ENCODE measurements around the gene ZNF256.
A peak's percentile ranks its signal among the peaks of the same experiment; 100 is the strongest.

ZNF256 gene

DNA sequence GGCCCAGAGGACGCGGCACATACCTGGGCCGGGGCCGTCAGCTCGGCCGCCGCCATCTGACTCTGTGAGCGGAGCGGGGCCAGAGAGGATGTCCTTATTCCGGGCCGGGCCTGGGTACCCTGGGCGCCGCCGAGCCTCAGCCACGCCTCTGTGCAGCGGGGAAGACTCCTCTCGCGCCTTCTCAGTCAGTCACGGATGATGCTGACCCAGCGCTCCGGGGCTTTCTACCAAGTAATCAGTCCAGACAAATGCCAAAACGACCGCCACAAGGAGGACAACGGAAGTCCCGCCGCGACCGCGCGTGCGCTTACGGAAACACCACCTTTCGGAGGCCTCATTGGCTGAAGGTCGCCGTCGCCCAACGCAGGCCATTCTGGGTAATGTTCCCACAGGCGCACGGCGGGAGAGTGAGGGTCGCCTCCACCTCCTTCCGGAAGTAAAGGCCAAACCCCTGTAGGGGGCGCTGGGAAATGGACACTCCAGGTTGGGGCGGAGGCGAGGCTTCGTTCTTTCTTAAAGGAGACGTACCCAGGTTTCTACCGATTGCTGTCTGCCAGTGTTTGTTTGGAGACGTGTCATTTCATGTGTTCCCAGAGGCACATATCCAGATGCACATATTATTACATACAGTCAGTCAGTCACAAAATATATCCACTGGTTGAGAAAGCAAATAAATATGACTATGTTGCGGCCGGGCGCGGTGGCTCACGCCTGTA is at the start of gene ZNF256:
Gene ZNF256 (minus strand): TSS at position 288 of the 716 bp plus-strand sequence. CDS start 232 bp downstream, at position 56.
- peak; percentile 99 for DNase-seq

DNA sequence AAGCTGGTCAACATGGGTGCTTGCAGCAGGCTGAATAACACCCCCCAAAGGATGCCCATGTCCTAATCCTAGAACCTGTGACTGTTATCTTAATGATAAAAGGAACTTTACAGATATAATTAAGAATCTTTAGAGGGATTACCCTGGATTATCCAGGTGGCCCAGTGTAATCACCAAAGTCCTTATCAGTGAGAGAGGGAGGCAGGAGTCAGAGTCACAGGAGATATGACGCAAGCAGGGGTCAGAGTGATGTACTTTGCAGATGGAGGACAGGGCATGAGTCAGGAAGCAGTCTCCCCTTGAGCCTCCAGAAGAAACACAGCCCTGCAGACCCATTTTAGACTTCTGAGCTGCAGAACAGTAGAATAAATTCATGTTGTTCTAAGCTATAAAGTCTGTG is 45.3 kb upstream of the ZNF256 start:
- DNase-seq: no peak

DNA sequence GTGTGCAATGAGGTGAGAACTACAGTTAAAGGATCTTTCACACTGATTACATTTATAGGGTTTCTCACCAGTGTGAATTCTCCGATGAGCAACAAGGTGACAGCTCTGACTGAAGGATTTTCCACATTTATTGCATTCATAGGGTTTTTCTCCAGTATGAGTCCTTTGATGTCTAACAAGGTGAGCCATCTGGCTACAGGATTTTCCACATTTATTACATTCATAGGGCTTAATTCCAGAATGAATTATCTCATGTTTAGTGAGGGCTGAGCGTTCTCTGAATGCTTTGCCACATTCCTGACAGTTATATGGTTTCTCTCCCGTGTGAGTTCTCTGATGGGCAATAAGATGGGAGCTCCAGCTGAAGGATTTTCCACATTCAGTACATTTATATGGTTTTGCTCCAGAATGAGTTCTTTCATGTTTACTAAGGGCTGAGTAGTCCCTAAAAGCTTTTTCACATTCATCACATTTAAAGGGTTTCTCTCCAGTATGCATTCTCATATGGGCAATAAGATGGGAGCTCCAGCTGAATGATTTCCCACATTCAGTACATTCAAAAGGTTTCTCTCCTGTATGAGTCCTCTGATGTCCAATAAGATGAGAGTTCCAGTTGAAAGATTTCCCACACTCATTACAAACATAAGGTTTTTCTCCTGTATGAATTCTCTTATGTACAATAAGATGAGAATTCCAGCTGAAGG is 31.2 kb upstream of the ZNF256 start:
- no peak for DNase-seq

DNA sequence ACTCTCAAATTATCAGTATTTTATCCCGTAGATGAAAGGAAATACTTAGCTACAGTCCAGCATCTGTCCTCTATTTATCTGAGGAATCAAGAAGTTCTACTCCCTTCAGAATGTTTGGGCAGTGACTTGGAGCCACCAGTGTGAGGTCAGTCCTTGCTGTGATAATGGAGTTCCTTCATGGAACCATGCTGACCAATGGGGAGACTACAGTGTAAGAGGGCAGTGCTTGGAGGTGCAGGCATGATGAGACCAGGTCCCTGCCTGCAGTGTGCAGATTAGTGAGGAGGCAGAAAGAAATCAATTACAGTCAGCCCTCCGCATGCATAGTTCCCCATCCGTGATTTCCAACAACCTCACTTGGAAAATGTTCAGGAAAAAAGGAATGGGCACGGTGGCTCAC is 26.9 kb upstream of the ZNF256 start, which contains the start of gene C19orf18:
Gene C19orf18 (minus strand): TSS at position 101 of the 400 bp plus-strand sequence. CDS start 102 bp downstream, outside the sequence.
- DNase-seq: no peak

DNA sequence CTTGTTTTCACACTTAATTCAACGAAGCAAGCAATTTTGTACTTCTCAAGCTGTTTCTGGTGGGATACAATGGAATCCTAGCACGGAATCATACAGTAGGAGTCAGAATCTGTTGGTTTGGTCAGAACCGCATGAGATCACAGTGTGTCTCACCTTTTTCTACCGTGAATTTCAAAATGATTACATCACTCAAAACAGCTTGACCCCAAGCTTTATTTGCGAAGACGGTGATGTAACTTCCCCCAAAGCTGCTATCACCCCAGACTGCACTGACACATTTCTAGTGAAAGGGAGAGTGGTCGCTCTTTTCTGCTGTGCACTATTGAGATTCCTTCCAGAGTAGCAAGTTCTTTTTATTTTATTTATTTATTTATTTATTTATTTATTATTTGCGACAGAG is 17.3 kb upstream of the ZNF256 start:
- DNase-seq: no peak

DNA sequence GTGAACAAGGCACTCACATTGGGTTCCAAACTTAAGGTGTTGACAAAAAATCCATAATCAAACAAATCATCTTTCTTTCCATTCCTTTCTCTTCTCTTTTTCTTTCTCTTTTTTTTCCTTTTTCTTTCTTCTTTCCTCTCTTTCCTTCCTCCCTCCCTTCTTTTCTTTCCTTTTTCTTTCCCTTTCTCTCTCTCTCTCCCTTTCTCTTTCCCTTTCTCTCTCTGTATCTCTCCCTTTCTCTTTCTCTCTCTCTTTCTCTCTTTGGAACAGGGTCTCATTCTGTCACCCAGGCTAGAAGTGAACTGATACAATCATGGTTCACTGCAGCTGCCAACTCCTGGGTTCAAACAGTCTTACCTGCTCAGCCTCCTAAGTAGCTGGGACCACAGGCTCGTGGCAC is 14.3 kb upstream of the ZNF256 start:
- no peak for DNase-seq

DNA sequence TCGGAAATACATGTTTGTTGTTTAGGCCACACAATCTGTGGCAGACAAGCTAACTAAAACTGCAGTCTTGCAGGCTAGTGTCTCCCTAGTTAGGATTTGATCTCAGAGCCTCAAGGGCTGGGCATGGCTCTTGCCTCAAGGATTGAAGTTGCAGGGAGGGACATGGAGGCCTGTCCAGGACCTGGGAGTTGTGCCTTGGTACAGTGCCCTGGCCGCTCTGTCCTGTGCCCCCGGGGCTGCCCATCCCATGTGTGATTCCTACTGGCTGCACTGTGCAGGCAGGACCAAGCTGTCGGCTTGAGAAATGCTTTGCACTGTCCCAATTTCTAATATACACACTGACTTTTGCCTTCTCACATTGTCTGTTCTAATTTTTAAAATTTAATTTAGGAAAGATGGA is 7.5 kb upstream of the ZNF256 start:
- no peak for DNase-seq

DNA sequence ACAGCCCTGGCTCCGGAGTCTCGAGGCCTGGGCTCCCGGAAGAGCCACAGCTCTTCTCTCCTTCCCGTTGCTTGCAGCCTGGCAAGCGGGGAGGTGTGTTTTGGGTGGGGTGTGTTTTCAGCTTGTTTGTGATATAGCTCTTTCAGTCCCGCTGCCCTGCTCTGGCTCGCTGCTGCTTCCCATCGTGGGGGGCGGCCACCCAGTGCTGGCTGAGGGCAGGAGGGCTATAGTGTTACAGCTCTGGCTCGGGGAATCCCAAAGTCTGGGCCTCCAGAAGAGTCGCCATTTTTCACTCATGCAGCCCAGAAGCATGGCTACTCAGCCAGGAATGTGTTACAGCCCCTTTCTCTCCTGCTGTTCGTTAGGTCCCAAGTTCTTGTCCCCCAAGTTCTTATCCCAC is 2.2 kb upstream of the ZNF256 start:
- DNase-seq: no peak

DNA sequence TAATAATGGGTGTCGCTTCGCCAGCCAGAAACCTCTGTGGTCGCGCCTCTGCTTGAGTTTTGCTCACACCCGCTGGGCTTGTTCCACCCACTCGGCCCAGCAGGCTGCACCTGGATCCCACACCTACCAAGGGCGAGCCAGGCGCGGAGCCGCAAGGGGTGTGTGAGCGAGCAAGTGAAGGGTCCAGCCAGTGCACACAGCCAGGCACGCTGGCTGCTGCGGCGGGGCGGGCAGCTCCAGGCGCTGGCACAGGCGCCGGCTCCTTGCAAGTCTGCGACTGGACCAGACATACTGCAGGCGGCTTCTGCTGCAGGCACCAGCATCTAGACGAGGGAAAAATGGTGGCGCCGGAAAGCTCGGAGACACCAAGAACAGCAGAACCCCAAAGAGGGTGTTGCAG is 1.8 kb upstream of the ZNF256 start:
- DNase-seq: no peak

DNA sequence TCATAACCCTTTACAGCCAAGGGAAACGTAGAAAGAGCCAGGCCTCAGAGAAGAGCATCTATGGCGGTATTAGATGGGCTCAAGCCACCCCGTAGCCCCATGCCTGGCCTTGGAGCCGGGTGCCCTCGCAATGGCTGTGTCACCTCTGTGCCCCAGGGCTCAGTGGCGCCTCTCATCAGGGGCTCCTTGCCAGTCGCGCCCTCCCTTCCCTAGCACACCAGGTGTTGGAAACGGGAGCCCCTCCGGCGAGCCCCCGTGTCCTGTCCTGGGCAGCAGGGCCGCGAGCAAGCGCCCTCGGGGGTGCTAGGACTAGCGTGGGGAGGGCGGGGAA is 453 bp downstream of the ZNF256 start:
- no peak for DNase-seq

DNA sequence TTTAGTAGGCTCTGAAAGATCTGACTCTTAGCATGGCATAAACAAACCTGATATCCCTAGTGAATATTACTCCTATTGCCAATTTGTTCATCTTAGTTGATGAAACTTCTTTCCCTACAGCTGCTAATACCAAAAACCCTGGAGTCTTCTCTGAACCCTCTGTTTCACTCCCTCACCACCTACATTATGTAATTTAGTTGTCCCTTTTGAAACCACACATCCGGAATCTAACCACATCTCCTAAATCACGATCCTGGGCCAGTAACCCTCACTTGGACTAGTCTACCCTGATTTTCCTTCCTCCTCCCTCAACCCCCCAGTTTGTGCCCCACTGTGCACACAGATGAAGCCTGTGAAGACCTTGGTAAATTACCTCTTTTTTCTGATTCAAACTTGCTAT is 1.2 kb downstream of the ZNF256 start:
- no peak for DNase-seq

DNA sequence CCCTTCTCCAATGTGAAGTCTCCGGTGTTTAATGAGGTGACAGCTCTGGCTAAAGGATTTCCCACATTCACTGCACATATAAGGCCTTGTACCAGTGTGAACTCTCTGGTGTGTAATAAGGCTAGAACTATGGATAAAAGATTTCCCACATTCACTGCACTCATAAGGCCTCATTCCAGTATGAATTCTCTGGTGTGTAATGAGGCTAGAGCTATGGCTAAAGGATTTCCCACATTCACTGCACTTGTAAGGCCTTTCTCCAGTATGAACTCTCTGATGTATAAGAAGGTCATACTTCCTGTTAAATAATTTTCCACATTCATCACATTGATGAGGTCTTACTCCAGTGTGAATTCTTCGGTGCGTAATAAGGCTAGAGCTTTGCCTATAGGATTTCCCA is 5.9 kb downstream of the ZNF256 start:
- DNase-seq: no peak

DNA sequence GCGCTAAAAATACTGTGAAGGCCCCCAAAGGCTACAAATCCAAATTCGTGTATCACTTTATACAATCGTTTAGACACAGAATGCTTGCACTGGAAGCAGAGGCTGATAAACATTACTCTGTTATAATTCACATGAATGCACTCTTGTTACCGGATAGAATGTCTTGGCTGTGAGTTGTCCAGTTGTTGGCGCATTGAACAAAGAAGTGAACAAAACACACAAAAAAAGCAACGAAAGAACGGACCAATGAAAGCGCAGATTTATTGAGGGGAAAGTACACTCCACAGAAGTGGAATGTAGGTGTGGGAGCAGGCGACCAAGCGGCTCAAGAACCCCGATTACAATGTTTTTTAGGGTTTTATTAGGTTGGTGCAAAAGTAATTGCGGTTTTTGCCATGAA is 11.8 kb downstream of the ZNF256 start:
- no peak for DNase-seq

DNA sequence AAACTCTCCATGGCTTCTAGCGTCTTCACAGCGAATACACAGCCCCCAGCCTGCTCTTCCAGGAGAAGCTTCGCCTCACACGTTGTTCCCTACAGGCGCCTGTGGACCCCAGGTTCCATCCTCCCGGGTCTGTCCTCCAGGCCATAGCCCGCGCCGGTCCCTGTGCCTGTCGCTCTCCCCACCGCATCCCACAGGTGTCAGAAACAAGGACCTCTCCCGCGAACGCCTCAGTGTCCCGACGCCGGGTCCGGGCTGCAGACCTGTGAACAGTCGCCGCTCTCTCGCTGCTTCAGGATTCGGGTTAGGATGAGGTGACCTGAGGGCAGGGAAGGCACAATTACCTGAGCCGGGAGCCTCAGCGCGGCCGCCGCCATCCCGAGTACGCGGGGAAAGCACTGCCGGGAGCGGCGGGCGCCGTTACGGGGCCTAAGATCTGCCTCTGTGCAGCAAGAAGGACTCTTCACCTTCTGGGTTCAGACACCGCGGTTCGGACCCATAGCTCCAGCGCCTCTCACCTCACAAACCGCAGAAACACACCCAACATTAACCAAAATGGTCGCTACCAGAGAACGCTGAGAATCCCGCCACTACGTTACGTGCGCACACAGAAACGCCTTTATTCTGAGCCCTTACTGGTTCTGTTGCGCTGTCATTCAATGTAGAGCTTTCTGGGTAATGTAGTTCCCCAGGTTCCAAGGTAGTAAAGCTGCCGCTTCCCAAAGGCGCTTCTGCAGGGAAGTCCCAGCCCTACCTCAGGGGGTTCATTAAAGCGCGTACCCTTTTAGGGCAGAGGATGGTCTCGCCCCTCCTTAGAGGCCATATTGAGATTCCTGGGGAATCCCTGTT is 12.5 kb downstream of the ZNF256 start, which contains the start of gene ZNF418:
Gene ZNF418 (minus strand): TSS at position 583 of the 846 bp plus-strand sequence. CDS start 1,580 bp downstream, outside the sequence.
- no peak for DNase-seq

DNA sequence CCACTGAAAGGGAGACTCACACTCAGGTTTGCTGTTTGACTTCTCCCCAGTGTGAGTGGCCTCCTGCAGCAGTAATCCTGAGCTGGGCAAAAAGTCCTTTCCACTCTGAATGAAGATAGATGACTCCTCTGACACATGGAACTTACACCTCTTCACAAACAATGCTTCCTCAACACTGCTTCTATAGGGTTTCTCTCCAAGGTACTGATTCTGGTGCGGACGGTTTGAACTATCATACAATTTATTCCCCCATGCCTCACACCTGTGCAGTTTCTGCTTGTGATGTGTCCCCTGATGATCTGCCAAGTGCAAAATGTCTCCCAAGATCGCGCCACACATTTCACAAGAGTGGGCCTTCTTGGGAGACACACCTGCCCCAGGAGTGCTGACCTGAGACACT is 19.9 kb downstream of the ZNF256 start:
- no peak for DNase-seq

DNA sequence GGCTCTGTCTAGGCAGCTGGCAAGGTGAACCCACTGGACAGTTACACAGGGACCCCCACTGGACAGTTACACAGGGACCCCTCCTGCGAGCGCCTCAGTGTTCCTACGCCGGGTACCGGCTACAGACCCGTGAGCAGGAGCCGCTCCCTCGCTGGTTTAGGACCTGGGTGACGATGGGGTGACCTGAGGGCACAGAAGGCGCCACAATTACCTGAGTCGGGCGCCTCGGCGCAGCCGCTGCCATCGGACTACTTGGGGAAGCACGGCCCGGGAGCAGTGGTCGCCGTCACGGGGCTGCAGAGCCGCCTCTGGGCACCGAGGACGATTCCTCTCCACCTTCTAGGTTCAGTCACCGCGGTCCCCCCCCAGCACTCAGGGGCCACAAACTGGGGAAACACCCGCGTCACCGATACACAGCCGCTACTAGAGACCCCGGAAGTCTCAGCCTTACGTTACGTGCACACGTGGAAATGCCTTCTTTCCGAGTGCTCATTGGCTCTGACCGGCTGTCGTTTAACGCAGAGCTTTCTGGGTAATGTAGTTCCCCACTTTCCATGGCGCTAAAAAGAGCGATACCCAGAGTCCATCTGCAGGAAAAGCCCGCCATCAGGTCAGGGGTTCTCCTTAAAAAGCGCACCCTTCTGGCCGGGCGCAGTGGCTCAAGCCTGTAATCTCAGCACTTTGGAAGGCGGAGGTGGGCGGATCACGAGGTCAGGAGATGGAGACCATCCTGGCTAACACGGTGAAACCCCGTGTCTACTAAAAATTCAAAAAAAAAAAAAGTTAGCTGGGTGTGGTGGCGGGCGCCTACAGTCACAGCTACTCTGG is 31.1 kb downstream of the ZNF256 start, which contains the start of gene ZNF417:
Gene ZNF417 (minus strand): TSS at position 425 of the 828 bp plus-strand sequence. CDS start 181 bp downstream, at position 244.
- DNase-seq: peak; percentile 95

DNA sequence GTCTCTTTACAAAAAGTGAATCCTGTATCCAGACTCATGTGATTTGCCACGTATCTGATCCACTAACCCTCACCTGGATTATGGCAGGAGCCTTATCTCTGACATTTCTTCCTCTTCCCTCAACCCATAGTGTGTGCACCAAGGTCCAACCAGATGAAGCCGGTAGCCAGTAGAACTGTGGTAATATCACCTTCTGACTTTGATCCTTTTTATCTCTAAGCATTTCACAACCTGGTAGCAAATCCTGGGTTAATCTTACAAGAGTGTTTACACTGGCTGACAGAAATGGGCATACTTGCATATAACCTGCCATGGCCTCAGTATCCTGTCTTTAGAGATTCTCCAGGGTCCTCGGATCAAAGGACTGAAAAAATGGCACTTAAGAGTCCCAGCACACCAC is 33.0 kb downstream of the ZNF256 start:
- DNase-seq: no peak

DNA sequence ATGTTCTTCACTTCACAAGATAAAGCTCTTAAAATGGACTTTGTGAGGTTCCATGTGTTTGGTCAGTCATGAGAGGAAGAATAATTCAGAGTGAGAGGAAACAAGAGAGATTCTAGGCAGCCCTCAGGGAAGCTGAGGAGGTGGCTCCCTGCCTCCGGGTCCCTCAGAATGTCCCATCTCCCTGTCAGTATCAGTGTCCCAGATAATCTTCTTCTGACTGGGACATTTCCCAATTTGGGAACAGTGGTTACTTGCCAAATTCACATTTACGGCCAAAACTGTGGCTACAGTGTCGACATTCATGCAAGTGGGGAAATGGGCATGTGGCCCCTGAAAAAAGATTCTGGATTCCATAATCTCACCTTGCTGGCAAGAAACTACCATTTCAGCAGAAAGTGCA is 40.1 kb downstream of the ZNF256 start:
- no peak for DNase-seq

DNA sequence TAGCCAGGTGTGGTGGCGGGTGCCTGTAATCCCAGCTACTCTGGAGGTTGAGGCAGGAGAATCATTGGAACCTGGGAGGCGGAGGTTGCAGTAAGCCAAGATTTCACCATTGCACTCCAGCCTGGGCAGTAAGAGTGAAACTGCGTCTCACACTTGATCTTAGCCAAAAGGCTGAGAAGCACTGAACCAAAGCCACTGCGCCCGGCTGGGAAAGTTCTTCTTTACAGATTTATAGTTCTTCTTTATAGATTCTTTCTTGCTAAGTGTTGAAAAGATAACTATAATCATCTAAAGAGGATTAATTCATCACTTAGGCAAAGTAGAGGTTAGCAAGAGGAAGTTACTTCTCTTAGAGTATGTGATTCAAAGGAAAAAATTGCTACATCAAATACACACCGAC is 42.2 kb downstream of the ZNF256 start:
- no peak for DNase-seq

DNA sequence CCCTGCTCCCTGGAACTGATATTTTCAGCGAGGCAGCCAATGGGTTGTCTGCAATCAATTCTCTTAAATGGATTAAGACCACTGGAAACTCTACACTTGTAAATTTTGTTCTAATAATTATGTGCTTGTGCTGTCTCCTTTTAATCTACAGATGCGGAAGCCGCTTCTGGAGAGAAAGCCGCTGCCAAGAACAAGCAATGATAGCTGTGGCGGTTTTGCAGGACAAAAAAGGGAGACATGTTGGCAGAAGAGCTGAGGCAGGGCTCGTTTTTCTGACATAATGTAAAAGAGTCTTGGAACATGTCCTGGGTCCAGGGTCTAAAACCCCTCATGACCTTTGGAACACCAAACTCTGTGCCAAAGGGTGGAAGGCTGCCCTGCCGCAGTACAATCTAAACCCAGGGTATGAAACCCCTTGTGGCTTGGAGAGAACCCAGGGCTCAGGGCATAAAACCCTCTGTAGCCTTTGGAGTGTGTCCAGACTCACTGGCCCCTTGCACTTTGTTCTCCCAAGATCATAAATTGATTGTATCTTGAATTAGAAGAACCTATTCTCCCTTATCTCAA is 43.8 kb downstream of the ZNF256 start:
- DNase-seq: no peak

DNA sequence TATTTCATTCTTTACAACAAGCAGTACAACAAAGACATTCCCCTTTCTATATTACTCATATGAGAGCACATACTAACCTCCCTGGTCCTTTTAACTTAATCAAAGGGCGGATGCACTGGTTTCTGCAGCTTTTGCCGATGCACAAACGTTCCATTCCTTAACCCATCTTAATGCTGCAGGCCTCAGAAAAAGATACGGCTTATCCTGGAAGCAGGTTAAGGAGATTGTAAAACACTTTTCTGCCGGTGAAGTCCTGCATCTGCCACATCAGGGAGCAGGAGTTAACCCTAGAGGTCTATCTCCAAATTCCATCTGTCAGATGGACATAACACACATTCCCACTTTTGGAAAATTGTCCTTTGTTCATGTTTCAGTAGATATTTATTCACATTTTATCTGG is 47.2 kb downstream of the ZNF256 start:
- DNase-seq: no peak
